HG03378 (cell line): Measurements from ENCODE around the gene ATXN7.

Experiments used
- ATAC-seq: cut with Tn5 transposase; IDR thresholded peaks from one replicate; pipeline ENCODE4 v1.9.1; 2021; ENCODE audit warnings: mild to moderate bottlenecking, moderate library complexity; ENCODE audit not compliant: unreplicated experiment

The ATXN7 gene

DNA sequence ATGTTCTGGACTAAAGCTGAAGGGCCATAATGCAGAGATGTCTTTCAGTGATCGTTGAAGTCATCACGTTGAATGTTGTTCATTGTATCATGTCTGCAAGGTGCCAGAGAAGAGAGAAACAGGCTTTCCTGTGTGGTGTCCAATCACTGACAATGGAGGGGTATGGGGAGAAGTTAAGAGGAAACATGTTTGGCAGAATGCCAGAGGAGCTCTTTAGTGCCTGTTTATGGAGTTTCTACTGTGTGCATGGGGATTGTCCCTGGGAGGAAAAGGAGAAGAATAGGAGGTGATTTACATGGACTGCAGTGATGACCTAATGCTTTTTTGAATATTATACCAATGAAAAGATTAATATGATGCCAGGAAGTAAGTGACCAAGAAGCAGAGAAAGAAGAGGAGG, 36.8 kb downstream of the ATXN7 start:
- ATAC-seq: no peak

DNA sequence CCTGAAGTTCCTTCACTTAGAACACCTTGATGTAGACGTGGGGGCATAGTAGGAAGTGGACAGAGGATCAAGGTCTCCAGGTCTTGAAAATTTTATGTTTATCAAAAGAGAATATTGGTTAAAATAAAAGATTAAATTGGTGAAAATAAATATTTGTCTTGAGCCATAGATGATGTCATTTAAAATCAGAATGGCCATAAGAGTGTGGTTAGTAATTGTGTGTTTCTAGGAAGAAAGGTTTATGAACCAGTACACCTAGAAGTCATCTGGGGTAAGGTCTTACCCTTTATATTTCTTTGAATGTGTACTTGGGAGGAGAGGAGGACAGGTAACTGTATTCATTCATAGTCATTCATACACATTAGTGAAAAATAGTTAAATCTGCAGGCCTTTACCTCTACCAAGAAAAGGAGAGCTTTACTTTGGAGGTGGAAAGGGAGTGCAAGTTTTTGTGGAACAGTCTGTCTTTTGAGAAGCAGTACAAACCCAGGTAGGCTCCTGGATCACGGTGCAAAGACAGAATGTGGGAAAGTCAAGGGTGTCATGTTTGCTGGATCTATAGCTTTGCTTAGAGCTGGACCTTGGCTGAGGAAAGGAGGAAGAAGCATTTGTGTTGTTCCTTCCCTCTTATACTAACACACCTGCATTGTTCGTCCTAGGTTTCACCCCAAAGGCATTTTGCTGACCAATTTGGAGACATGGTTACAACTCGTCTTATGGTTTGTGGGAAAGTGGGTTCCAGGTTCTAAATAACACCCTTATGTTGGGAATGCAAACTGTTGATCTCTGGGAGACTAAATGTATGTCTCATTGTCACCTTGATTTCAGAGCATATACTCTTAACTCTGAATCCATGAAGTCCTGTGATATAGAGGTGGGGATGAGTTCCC, 42.3 kb downstream of the ATXN7 start:
- no peak for ATAC-seq

DNA sequence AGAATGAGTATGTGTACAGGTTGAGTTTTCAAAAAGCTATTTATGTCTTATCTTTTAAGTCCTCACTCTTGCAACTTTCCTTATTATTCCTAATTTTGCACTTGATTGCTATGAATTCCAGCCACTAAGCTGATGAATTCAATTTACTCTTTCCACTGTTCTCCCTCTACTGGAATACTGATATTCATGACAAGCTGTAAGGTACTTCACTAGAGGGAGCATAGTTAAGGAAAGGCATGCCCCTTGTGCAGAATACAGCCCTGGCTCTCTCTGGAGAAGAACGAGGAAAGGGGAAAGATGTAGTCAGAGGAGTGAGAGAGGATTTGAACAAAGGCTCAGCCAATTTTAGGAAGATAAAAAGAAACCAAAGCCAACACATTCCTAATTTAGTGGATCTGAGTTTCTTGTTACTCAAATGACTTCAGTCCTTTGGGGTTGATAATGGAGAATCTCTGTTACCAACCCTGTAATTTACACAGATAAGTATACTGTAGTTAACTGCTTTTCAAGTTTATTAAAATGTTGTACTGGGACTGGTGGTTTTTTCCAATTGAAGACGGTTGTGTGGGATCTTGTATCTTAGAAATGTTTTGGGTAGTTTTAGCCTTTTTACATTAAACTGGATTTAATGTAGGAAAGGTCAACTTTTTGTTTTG, 44.5 kb downstream of the ATXN7 start:
- no peak for ATAC-seq

DNA sequence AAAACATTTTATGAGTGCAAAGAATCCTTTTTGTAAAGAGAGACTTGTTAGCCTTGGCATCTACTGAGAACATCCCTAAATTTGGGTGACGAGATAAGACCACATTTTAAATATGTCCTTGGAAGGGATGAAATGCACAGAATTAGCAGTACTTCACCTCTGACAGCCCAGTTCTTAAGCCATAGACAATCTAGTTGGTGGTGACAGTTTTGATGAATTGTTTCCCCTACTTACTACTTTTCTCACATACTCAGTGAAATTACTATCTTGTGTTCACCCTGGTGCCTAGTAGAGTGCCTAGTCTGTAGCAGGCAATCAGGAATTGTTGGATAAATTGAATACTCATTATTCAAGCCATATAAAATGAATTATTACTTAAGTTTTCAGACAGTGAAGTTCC, 45.1 kb downstream of the ATXN7 start:
- ATAC-seq: no peak

DNA sequence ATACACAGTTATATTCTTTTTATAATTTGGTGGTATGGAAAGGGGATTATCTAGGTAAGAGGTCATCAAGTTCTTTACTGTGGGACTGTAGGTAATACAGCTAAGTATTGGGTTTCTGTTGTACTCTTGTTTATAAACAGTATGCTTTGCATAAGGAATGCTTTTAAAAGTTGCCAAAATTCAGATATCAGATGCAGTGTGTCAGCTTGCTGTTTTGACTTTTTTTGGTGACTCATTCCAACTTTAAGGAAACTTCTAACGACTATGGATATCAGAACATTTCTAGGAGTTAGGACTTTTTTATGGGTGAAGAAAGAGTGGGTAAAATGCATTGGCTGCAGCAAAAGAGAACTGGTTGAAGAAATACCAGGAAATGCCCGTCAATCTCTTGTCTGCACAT, 45.8 kb downstream of the ATXN7 start:
- no peak for ATAC-seq

DNA sequence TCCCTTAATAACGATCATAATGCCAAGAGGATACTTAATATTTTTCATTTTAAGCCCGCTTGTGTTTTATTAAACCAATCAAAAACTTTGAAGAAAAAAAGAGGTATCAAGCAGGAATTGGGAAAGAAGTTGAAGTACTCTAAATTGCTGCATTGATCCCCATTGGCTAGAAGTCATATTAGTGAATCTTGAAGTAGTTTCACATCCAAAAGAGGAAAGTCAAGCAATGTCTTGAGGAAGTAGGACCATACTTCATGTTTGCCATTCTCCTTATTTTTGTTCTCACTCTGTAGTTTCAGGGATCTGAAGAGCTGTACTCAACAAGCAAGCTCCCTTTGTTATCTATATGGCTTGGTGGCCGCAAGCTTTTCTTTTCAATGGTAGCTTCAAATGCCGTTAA, 46.3 kb downstream of the ATXN7 start:
- no peak for ATAC-seq

DNA sequence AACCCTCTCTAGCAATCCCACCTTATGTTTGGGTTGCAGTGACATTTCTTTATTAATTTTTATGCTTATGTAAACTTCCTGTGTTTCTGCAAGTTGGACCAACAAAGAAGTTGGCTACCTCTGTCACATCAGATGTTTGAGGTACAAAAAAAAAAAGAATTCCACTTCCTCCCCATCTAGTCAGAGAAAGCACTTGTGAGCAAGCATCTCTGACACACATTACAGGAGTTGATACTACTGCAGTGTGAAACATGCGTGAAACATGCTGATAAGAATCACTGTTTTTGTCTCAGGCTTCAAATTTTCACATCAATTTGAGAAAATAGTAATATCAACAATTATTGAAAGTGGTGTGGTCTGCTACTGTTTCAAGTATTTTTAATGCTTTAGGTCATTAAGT, 47.2 kb downstream of the ATXN7 start:
- no peak for ATAC-seq

DNA sequence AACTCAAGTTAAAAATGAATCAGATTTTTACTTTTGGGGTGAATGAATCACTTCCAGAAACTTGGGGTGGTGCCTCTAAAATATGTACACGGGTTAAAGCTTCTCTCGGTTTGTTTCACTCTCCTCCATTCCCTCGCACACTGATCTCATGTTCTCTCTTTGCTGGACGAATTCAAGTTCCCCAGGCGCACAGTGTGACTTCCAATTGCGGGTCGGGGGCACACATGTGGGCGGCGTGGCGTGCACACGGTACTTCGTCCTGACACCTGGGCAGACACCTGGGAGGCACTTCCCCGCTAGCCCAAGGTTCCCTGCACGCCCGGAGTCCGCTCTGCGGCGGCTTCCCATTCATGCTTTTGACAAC, 47.8 kb downstream of the ATXN7 start:
- peak; percentile 34 for ATAC-seq

DNA sequence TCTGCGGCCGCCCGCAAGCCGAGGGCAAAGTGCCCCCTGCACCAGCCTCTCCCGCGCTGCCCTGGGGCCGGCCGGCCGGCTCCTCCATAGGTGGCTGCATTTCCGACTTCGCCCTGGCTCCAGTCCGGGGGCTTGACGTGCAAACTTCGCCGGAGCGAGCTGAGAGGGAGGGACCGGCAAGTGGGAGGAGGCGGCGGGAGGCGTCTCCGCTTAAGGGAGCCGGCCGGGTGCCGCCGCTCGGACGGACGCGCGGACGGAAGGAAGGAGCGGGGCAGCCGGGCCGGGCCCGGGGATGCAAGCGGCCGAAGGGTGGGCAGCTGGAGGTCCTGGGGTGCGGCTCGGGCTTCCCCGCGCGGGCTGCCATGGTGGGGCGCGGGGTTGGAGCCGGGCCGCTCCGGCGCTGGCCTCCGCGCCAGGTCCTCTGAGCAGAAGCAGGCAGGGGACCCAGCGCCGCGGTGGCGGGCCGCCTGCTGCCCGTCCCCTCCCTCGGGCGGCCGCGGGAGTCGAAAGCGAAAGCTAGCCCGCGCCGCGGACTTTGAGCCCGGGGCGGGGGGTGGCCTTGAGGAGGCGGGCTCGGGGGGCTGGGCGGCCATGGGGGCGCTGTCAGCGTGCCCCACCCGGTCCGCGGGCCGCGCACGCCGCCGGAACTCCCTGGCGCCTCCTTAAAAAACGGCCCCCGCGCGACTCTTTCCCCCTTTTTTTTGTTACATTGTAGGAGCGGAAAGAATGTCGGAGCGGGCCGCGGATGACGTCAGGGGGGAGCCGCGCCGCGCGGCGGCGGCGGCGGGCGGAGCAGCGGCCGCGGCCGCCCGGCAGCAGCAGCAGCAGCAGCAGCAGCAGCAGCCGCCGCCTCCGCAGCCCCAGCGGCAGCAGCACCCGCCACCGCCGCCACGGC, 48.5 kb downstream of the ATXN7 start, which contains the start of gene SCAANT1:
Gene SCAANT1 (minus strand): TSS at position 511 of the 895 bp plus-strand sequence.
- peak; percentile 79 for ATAC-seq

DNA sequence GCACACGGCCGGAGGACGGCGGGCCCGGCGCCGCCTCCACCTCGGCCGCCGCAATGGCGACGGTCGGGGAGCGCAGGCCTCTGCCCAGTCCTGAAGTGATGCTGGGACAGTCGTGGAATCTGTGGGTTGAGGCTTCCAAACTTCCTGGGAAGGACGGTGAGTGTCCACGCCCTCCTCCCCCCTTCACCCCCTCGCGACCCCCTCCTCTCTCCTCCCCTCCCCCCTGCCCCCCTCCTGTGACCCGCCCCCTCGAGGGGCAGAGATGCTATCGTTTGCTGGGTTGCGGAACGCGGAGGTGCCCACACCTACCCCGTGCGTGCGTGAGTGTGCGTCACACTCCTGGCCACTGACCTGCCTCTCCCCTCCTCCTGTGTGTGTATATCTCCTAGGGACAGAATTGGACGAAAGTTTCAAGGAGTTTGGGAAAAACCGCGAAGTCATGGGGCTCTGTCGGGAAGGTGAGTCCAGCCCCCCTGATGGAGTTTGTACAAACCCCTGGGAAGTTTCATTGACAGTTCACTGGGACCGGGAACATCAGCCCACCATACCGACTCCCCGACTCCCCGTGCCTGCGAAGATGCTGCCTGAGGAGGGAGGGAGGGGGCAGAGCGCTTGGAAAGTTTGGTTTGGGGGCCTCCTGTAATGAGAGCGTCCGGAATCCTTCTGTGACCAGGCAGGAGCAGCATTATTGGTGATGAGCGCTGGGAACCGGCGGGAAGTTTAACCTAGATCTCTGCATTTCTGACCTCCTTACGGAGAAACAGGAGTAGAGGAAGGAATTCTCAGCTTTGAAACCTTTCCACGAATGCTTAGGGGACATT, 49.3 kb downstream of the ATXN7 start:
- peak; percentile 24 for ATAC-seq

DNA sequence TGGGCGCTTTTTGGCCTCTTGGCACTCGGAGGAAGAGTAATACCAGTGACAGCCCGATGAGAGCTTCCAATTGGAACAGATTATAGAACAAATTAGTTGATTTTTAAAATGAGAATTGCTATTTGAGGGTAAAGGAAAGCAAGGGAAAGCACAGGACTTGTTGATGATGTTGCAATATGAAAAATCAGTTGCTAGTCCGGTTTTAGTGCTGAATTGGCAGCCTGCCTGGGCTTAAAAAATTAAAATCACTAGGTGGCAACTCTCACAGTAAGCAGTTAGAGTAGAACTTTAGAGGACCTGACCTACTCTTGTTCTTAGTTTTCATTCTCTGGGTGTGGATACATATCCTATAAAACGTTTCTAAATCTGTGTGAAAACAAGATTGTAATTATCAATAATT, 50.6 kb downstream of the ATXN7 start:
- no peak for ATAC-seq

DNA sequence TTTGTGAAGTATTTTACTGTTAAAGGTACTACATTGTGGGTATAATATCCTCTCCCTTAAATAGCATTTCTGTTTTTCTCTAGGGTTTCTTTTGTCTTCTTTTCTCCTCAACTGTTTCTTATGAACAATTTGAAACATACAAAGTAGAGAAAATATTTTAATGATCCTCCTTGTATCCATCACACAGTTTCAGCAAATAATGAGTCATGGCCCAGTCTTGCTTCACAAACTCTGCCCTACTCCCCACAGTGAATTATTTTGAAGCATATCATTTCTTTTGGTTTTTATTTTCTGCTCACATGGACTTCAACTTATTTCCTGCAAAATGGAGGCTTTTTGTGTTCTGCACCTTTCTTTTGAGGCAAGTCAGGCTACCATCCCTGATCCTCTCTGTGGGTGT, 54.7 kb downstream of the ATXN7 start:
- ATAC-seq: no peak

DNA sequence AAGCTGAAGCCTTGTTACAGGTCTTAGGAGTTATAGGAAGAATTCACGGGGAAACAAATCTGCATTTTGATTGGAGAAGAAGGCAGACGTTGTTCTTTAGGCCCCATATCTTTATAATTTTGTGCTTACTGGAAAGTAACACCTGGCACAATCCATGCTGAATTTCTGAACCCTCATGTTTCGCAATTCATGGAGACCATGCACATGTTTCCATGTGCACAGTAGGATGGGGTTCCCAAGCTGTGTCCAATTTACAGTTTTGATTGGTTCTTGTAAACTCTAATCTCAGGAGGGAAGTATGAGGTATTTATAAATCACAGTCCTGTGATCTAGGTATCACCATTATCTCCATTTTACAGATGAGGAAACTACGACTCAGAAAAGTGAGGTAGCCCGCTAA, 56.3 kb downstream of the ATXN7 start:
- ATAC-seq: no peak

DNA sequence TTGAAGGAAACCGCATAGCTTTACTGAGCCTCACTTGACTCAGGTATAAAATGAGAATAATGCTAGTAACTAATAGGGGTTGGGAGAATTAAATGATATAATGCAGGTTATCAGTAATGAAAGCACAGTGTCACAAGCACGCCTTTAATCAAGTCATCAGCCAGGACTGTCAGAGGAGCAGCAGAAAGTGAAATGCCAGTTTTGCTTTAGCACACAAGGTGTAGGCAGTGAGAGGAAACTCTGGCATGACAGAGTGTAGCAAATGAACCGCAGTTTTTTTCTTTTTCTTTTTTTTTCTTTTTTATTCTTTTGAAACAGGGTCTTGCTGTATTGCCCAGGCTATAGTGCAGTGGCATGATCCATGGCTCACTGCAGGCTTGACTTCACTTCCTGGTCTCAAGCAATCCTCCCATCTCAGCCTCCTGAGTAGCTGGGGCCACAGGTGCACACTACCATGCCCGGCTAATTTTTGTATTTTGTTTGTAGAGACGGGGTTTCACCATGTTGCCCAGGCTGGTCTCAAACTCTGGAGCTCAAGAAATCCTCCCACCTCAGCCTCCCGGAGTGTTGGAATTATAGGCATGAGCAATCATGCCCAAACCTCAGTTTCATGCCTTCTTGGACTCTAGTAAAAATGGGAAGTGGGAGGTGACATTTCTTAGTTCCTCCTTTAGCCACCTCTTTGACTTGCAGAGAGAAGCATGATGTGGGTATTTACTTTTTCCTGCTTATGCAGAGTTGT, 58.2 kb downstream of the ATXN7 start:
- ATAC-seq: peak; percentile 80

DNA sequence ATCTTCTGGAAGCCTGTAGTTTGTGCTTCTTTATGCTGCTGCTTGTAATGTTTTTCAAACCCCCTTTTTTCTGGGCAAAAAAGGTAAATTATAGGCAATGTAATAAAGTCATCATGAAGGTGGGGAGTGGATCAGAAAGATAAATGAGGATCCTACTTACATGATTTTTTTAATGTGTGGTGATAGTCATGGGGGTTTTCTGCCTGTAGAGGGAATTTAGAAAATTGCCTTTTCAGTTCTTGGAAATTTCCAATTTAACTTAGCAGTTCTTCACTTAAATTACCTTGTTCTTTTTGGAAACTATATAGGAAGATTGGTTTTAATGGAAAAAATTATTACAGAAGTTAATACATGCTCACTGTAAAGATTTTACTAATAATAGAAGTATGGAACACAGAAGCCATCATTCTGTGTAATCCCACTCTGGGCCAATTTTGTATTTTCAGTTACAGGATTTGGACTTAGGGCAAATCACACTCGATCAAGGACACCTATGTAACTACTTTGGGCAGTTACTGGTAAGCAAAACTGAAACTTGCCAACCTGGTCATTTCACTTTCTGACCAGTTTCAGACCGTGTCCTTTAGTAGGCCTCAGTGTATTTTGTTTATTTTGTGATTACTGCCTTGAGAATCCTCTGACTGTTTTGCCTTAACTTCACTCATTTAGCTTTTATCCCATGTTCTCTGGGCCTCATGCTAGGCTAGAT, 59.0 kb downstream of the ATXN7 start:
- ATAC-seq: no peak

DNA sequence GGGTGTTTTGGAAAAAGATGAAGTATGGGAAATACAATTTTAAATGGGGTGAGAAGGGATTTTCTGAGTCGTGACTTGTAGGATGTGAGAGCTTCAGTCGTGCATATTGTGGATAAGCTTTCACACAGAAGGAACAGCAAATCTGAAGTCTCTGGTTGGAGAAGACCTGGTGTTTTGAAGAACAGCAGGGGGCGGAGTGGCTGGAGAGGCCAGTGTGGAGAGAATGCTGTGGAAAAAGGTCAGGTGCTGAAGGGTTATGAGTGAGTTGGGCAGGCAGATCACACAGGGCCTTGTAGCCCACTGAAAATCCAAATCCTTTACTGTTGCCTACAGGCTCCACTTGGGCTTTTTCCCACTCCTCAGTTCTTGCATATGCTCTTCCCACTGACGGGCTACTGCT, 62.6 kb downstream of the ATXN7 start:
- ATAC-seq: no peak

DNA sequence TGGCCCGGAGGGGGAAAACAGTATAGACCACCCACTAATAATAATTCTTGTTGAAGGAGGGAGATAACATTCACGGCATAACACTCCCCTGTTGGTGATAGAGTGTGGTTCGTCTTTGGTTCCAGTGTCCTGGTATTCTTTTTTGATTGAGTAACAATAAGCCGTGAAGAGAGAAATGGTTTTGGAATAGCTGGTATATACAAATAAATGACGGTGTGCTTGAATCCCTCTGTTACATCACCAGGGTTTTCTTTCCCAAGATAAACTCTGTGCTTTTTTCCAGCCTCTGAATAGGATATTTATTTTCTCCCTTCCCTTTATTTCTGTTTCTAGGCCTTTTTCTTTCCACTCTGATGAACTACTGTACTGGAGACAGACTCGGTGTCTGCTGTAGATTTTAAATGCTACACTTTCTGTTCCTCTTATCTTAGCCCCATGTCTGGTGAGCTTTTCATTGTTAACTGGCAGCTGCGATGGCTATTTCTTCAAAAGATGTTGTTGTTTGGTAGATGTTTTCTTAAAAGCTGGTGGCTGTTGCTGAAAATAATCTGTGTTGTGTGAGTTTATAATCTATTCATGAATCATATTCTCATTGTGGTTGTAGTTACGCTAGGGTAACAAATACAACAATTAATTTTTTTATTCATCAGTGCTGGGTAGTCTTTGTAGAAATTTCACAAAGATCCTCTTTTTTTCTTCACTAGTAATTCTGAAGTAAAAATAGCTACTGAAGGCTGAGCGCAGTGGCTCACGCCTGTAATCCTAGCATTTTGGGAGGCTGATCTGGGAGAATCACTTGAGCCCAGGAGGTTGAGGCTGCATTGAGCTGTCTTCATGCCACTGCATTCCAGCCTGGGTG, 64.0 kb downstream of the ATXN7 start:
- peak; percentile 85 for ATAC-seq

DNA sequence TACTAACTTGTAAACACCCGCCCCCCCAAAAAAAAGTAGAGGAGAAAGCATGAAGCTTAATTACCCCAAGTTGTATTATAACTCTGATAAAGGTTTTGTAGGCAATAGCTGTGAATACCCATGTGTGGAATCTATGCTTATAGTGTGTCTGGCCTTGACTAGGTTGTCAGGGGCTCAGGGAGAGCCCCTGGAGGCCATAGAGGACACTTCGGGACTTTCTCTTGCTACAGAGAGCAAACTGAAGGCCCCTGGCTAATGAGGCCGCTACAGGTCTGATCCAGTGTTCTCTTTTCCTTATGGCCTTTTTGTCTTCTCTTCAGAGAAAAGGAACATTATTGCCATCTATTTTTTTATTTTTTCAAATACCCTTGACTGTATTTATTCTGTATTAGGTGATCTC, 67.6 kb downstream of the ATXN7 start:
- ATAC-seq: no peak
